Measurements from ENCODE around the gene PTCRA. TPM values are rescaled to one million over a fixed set of nuclear protein-coding genes. Genes with fewer than 3 reads are reported as not detected.
"Not testable (repeated sequence)": the region's sequence is repeated elsewhere in the genome, so short reads cannot be mapped to it uniquely, and the experiment has no call there.

PTCRA gene
- polyA plus RNA-seq, 4 donors: 0.27 to 0.47 (median 0.39) TPM

GRCh38 chr6:42938987-42939809 is 23.3 kb downstream of the PTCRA start:
- no peak for DNase-seq (ENCODE audit: low read depth in 4 of 4, low spot score in 2 of 4)

- no peak for DNase-seq (ENCODE audit: low read depth in 4 of 4, low spot score in 2 of 4)
These were observed 23.9 kb downstream of the PTCRA start for GRCh38 chr6:42939810-42940167.

- no peak for DNase-seq (ENCODE audit: low read depth in 4 of 4, low spot score in 2 of 4)
These were observed 24.7 kb downstream of the PTCRA start for GRCh38 chr6:42940493-42941045.

GRCh38 chr6:42941356-42941755 is 25.5 kb downstream of the PTCRA start:
- not testable (repeated sequence) for DNase-seq (ENCODE audit: low read depth in 4 of 4, low spot score in 2 of 4)

- DNase-seq (ENCODE audit: low read depth in 4 of 4, low spot score in 2 of 4): no peak
These were observed 26.6 kb downstream of the PTCRA start for GRCh38 chr6:42942444-42942843.

- DNase-seq (ENCODE audit: low read depth in 4 of 4, low spot score in 2 of 4): no peak
These were observed 32.1 kb downstream of the PTCRA start for GRCh38 chr6:42947950-42948349.

- no peak for DNase-seq (ENCODE audit: low read depth in 4 of 4, low spot score in 2 of 4)
These were observed 36.5 kb downstream of the PTCRA start for GRCh38 chr6:42952389-42952788.

- DNase-seq (ENCODE audit: low read depth in 4 of 4, low spot score in 2 of 4): not testable (repeated sequence)
These were observed 38.6 kb downstream of the PTCRA start for GRCh38 chr6:42954405-42954804.

- DNase-seq (ENCODE audit: low read depth in 4 of 4, low spot score in 2 of 4): no peak
These were observed 42.3 kb downstream of the PTCRA start for GRCh38 chr6:42958125-42958524.

GRCh38 chr6:42959917-42960242 is 44.0 kb downstream of the PTCRA start:
- DNase-seq (ENCODE audit: low read depth in 4 of 4, low spot score in 2 of 4): no peak

GRCh38 chr6:42960243-42961019 is 44.6 kb downstream of the PTCRA start, which contains the start of gene GNMT:
GNMT (plus strand) TSS chr6:42960754; CDS start chr6:42960768, 14 bp downstream.
- DNase-seq (ENCODE audit: low read depth in 4 of 4, low spot score in 2 of 4): peak in 1 of 4 donors; percentile 48

- DNase-seq (ENCODE audit: low read depth in 4 of 4, low spot score in 2 of 4): no peak
These were observed 45.2 kb downstream of the PTCRA start for GRCh38 chr6:42961020-42961470.

- DNase-seq (ENCODE audit: low read depth in 4 of 4, low spot score in 2 of 4): no peak
These were observed 46.2 kb downstream of the PTCRA start for GRCh38 chr6:42962096-42962495.

GRCh38 chr6:42962502-42963178 is 46.8 kb downstream of the PTCRA start:
- no peak for DNase-seq (ENCODE audit: low read depth in 4 of 4, low spot score in 2 of 4)

GRCh38 chr6:42963179-42963854 is 47.5 kb downstream of the PTCRA start:
- DNase-seq (ENCODE audit: low read depth in 4 of 4, low spot score in 2 of 4): no peak

- DNase-seq (ENCODE audit: low read depth in 4 of 4, low spot score in 2 of 4): no peak
These were observed 48.2 kb downstream of the PTCRA start for GRCh38 chr6:42963855-42964605.

GRCh38 chr6:42966571-42966970 is 50.7 kb downstream of the PTCRA start:
- no peak for DNase-seq (ENCODE audit: low read depth in 4 of 4, low spot score in 2 of 4)

- DNase-seq (ENCODE audit: low read depth in 4 of 4, low spot score in 2 of 4): no peak
These were observed 51.4 kb downstream of the PTCRA start for GRCh38 chr6:42967228-42967627.

- no peak for DNase-seq (ENCODE audit: low read depth in 4 of 4, low spot score in 2 of 4)
These were observed 52.4 kb downstream of the PTCRA start for GRCh38 chr6:42968126-42968701.
